Prostate gland (tissue), 2 donors: ENCODE data around the gene CPEB1. TPM values are rescaled to one million over a fixed set of nuclear protein-coding genes. Genes with fewer than 3 reads are reported as not detected.
"Not testable (repeated sequence)": the region's sequence is repeated elsewhere in the genome, so short reads cannot be mapped to it uniquely, and the experiment has no call there.

Experiments used
- DNase-seq: peaks from one replicate; pipeline ENCODE4 v3.0.0-alpha.2; 2019; ENCODE audit warnings: low spot score
- H3K27ac ChIP-seq, 2 donors: fragments of 200-600 bp; sonication (generic); 2 replicates each; pipeline ENCODE4 v1.5.1; 2017 to 2019
- H3K27me3 ChIP-seq: fragments of 200-600 bp; sonication (generic); replicated peaks from 2 replicates; pipeline ENCODE4 v1.5.1; 2019; ENCODE audit not compliant: insufficient read depth
- H3K36me3 ChIP-seq, 2 donors: fragments of 200-600 bp; sonication (generic); 1 replicate in 1 of 2; 2 replicates in 1 of 2; pipeline versions ENCODE4 v1.5.1 to v1.8.1; 2017 to 2019
- H3K4me1 ChIP-seq: fragments of 200-600 bp; sonication (generic); replicated peaks from 2 replicates; pipeline ENCODE4 v1.5.1; 2019
- H3K4me3 ChIP-seq, 2 donors: fragments of 200-600 bp; sonication (generic); 2 replicates each; pipeline ENCODE4 v1.5.1; 2017 to 2019
- H3K9me3 ChIP-seq: fragments of 200-600 bp; sonication (generic); 2 replicates; pipeline ENCODE4 v1.5.1; 2017
- CTCF ChIP-seq, 4 experiments: fragments of 200-600 bp in 2 of 4; fragments of 450-650 bp in 2 of 4; sonication (generic) in 2 of 4; IDR thresholded peaks; 1 replicate in 3 of 4; 2 replicates in 1 of 4; pipeline ENCODE4 v1.5.1; 2016 to 2019; ENCODE audit warnings: antibody characterized with exemption in 4 of 4, mild to moderate bottlenecking in 2 of 4, moderate library complexity in 2 of 4
- POLR2A ChIP-seq: fragments of 450-650 bp; IDR thresholded peaks from one replicate; pipeline ENCODE4 v1.6.1; 2016; ENCODE audit warnings: antibody characterized with exemption, mild to moderate bottlenecking
- POLR2AphosphoS5 ChIP-seq: sonication (generic); formaldehyde crosslinking; IDR thresholded peaks from one replicate; pipeline ENCODE4 v1.6.1; 2017; ENCODE audit warnings: antibody characterized with exemption
- WGBS: methylation state at CpG from one replicate; pipeline ENCODE4 v1.1.5; 2018; 5-methylcytosine and 5-hydroxymethylcytosine counted together
- intact Hi-C: fragments of 100-400 bp; cut with DNase I; formaldehyde crosslinking; loops from one replicate; pipeline ENCODE4 v1.14.2; 2022
- total RNA-seq, 2 donors: library from RNA; depleted of rRNA; stranded (reverse); fragments of >200 nt; gene quantifications; one replicate each; pipeline ENCODE4 v1.1.0, GENCODE V29; 2016

CPEB1 gene
- total RNA-seq, 2 donors from 2014 or later = 1.7 to 51.8 TPM

- Histone ChIP-seq H3K9me3 (no peaks in the 10 kb centered on the region), H3K27ac (peak overlapping the region in 1 of 2 donors; percentile 15), H3K36me3 (peaks cover 0 to 3% of the 10 kb centered on the region in 2 donors), H3K27me3 (no peaks in the 10 kb centered on the region), H3K4me3 (no peak overlapping the region), H3K4me1 (peaks cover 10% of the 10 kb centered on the region)
- 61% methylated on average over 4 of the region's 4 CpGs for WGBS
- TF ChIP-seq CTCF (IDR thresholded peaks at IDR 0.05) = no peak
- no peak for TF ChIP-seq POLR2A
- no peak for TF ChIP-seq POLR2AphosphoS5
- intact Hi-C loops = loop anchor here (10.0 kb wide), 1 partner anchor 467 kb away; no protein-coding TSS in a partner anchor
- DNase-seq = no peak
These were observed 109.7 kb downstream of the CPEB1 start for GRCh38 chr15:82537351-82537908.

GRCh38 chr15:82536409-82537350, 110.5 kb downstream of the CPEB1 start:
- Histone ChIP-seq H3K27ac (peak overlapping the region in 1 of 2 donors; percentile 15), H3K4me1 (peaks cover 10% of the 10 kb centered on the region), H3K9me3 (no peaks in the 10 kb centered on the region), H3K4me3 (no peak overlapping the region), H3K27me3 (no peaks in the 10 kb centered on the region), H3K36me3 (peaks cover 0 to 3% of the 10 kb centered on the region in 2 donors)
- intact Hi-C loops = loop anchor here (10.0 kb wide), 1 partner anchor 468 kb away; no protein-coding TSS in a partner anchor
- 45% methylated on average over 11 of the region's 11 CpGs for WGBS
- no peak for DNase-seq
- TF ChIP-seq CTCF (IDR thresholded peaks at IDR 0.05) (no peak), POLR2AphosphoS5 (no peak), POLR2A (no peak)

- Histone ChIP-seq H3K27me3 (no peaks in the 10 kb centered on the region), H3K9me3 (no peaks in the 10 kb centered on the region), H3K27ac (no peak overlapping the region), H3K4me1 (peaks cover 10% of the 10 kb centered on the region), H3K4me3 (no peak overlapping the region), H3K36me3 (peaks cover 0 to 3% of the 10 kb centered on the region in 2 donors)
- WGBS = 69% methylated on average over 9 of the region's 9 CpGs
- DNase-seq = no peak
- intact Hi-C loops = loop anchor here (10.0 kb wide), 1 partner anchor 469 kb away; no protein-coding TSS in a partner anchor
- TF ChIP-seq POLR2A (no peak), CTCF (IDR thresholded peaks at IDR 0.05) (no peak), POLR2AphosphoS5 (no peak)
These were observed 111.4 kb downstream of the CPEB1 start for GRCh38 chr15:82535566-82536408.

GRCh38 chr15:82535151-82535550, 112.0 kb downstream of the CPEB1 start:
- not testable (repeated sequence) for H3K9me3 ChIP-seq, H3K4me3 ChIP-seq, H3K36me3 ChIP-seq, H3K27ac ChIP-seq, DNase-seq, H3K27me3 ChIP-seq
- peaks cover 10% of the 10 kb centered on the region for H3K4me1 ChIP-seq
- intact Hi-C loops = loop anchor here (10.0 kb wide), 1 partner anchor 470 kb away; no protein-coding TSS in a partner anchor
- 94% methylated on average over 5 of the region's 5 CpGs for WGBS

- DNase-seq, H3K27me3 ChIP-seq, H3K4me3 ChIP-seq, H3K9me3 ChIP-seq, H3K27ac ChIP-seq, H3K36me3 ChIP-seq: not testable (repeated sequence)
- peaks cover 10% of the 10 kb centered on the region for H3K4me1 ChIP-seq
- intact Hi-C loops = loop anchor here (10.0 kb wide), 1 partner anchor 470 kb away; no protein-coding TSS in a partner anchor
- WGBS = 96% methylated on average over 3 of the region's 3 CpGs
These were observed 112.7 kb downstream of the CPEB1 start for GRCh38 chr15:82534457-82534861.
